Prostate gland (tissue), 2 donors: Measurements from ENCODE around the gene KDM6A.

Experiments
- CTCF ChIP-seq, 4 experiments: fragments of 200-600 bp in 2 of 4; fragments of 450-650 bp in 2 of 4; sonication (generic) in 2 of 4; IDR thresholded peaks; 1 replicate in 3 of 4; 2 replicates in 1 of 4; pipeline ENCODE4 v1.5.1; 2016 to 2019; ENCODE audit warnings: antibody characterized with exemption in 4 of 4, mild to moderate bottlenecking in 2 of 4, moderate library complexity in 2 of 4
- POLR2A ChIP-seq: fragments of 450-650 bp; IDR thresholded peaks from one replicate; pipeline ENCODE4 v1.6.1; 2016; ENCODE audit warnings: antibody characterized with exemption, mild to moderate bottlenecking
- POLR2AphosphoS5 ChIP-seq: sonication (generic); formaldehyde crosslinking; IDR thresholded peaks from one replicate; pipeline ENCODE4 v1.6.1; 2017; ENCODE audit warnings: antibody characterized with exemption

DNA sequence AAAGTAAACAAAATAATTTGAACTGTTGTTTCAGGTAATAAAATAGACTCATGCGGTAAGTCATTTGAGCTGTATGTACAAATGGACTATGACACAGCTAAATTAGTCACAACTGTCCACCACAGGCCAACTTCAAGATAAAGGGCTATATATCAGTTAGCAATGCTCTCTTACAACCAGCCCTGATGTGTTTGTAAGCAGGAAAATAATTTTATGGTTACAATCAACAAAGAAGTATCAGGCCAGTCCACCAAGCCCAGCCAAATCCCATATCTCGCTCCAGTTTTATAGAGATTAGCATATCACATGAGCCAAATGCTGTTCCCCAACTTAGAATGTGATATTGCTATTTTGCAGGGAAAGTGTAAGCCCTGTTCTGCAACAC lies 29.7 kb upstream of the KDM6A start:
- TF ChIP-seq CTCF (IDR thresholded peaks at IDR 0.05) (no peak), POLR2A (no peak), POLR2AphosphoS5 (no peak)
